Measurements from ENCODE around the gene DPH1.
"Not testable (repeated sequence)": the region's sequence is repeated elsewhere in the genome, so short reads cannot be mapped to it uniquely, and the experiment has no call there.

The DPH1 gene

DNA sequence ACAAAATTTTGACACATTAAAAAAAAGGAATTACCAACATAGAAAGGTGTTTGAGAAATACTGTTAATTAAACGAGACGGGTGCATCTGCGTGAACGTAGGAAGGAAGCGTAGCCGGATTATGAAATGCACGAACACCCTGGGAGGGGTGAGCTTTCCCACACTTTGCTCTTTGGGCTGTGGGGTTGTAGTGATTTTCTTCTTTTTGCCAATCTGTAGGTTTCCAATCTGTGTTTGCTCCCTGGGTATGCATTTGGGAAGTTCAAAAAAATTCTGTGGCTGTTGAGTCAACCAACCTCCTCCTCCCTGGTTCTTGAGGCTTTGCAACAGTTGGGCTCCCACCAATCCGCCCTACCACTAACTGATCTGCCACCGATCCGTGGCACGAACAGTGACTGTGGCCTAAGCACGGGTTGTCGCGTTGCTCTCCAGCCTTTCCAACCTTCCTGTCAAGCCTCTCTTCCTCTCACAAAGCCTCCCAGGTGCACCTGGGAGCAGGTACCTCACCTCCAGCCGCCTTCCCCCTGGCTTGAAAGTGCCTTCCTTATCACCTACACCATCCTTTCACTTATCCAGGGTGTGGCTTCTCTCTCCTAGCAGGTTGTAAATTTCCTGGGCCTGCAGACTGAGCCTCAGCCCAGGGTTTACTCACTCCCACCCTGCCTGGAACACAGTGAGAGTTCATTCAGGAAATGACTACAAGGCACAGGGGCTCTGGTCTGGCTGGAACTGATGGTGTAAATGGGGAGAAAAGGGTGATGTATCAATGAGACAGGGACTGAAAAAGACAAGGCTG lies 21.4 kb upstream of the DPH1 start:
- no peak for DNase-seq

DNA sequence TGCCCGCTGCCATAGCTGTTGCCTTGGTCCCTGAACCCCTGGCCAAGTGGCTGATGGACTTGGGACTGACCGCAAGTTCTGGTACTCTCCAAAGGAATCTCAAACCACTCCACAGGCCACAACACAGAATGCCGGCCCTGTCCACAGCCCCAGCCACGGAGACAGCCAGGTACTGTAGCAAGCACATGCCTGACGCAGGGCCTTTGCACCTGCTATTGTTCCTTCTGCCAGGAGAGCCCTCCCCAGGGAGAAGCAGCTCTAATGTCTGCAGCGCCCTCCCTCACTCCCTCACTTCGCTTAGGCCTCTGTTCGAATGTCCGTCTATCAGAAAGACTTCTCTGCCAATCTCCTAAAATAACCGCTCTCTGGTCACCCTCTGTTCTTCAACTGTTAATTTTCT lies 20.2 kb upstream of the DPH1 start:
- DNase-seq: no peak

DNA sequence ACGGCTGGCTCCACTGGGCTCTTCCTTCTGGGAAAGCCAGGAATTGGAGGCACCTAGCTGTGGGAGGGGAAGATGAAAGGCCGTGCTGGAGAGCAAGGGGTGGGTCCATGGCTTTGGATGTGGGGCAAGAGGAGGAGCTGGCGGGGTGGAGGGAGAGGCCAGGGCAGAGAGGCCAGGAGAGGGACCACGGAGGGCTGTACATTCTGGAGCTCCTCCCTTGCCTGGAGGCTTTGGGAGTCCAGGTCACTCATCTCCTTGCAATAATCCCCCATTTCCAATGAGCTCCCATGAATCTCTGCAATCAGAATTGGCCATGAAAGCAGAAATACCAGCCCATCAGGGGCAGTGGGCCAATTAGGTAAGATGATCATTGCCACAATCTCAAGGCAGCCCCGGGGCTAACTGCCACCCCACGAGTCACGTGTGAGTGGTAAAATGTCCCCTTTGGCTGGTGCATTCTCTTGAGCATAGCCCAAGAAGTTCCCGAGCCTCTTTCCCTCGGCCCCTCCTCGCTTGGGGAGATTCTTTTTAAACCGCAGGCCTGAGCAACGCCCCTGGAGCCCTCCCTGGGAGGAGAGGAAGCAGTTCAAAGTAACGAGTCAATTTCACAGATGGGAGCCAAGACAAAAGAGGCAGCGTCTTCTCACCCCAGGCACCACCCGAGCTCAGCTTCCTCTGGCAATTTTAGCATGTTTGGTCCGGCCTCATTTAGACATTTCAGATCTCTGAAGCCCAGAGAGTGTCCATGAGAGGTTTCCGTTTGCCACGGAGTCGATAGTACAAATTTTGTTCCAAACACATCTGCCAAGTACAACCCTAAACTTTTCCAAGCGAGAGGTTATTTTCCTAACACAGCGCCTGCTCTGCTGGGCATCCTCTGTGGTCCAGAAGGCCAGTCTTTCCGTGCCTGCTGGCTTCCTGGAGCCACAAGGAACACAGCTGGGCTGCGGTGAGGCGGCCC lies 18.3 kb upstream of the DPH1 start:
- no peak for DNase-seq

DNA sequence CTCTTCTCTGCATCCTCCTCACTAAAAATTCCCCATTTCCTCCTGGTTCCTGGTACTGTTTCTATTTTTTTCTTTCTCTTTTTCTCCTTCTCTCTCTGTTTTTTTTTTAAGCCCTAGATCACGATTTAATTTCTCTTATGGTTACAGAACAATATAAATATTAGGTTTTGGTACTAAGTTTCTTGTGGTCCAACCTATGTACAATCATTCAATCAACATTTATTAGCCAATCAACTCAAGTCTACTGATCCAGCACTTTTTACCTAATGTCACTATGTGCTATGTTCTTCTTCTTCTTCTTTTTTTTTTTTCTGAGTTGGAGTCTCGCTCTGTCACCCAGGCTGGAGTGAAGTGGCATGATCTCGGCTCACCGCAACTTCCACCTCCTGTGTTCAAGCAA lies 17.5 kb upstream of the DPH1 start:
- no peak for DNase-seq

DNA sequence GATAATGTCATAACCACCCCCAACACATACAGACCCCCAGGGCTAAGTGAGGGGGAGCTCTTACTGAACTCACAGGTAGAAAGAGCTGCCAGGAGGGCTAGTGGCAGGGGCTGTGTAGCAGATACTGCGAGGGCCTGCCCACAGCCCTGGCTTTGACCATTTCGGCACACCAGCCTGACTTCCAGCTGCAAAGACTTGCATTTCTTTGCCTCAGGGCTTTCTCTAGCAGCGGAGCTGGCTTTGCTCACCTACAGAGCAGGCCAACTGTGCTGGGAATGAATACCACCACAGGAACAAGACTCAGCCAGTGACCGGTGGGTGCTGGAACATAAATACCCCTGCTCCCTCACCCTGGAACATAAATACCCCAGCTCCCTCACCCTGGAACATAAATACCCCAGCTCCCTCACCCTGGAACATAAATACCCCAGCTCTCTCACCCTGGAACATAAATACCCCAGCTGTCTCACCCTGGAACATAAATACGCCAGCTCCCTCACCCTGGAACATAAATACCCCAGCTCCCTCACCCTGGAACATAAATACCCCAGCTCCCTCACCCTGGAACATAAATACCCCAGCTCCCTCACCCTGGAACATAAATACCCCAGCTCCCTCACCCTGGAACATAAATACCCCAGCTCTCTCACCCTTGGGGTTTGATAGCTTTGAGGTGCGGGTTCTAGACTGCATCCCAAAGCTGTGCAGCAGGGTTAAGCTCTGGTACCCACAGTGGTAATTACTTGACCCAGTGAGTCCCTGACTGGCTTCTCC lies 16.5 kb upstream of the DPH1 start:
- not testable (repeated sequence) for DNase-seq

DNA sequence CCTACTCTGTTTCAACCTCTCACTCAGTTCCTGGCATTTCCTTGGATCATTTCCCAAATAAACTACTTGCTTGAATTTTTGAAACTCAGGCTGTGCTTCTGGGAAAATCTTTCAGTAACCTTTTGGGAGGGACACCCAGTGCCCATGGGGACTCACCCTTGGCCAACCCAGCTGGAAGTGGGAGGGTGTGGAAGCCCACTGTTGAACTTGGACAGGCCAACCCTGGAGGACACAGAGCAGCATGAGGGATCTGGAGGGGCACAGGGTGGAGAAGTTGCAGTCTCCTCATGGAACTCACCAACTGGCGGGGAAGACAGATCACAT lies 16.0 kb upstream of the DPH1 start:
- no peak for DNase-seq

DNA sequence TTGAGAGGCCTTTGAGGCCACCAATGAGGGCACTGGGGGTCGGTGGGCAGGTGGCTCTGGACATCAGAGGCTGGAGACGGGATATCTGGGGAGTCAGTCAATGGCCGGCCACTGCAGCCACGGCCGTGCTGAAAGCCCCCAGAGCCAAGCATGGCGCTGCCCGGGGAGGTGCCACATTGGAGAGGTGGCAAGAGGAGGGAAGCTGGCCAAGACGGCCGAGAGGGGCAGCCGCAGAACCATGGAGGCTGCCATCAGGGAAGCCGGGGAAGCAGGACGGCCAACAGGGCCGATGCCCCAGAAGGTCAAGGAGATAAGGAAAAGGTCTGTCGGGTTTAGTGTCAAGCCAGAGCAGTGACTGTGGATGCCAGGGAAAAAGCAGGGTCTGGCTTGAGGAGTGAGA lies 14.6 kb upstream of the DPH1 start:
- DNase-seq: no peak

DNA sequence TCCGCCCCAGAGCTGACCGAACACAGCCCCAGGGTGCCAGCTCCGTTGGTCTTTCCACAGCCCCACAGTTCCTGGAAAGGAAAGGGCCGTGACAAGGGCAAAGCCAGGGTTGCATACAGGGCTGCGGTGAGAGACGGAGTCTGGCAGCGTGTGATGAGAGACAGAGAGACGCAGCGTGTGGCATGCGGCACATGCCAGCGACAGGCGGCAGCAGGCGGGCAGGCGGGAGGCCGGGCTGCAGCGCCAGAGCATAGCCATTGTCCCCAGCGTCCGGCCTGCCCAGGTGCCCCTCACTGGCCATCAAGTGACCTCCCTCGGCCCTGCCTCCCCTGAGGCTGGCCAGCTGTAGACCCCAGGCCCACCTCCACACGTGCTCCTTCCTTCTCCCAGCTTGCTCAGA lies 13.5 kb upstream of the DPH1 start:
- no peak for DNase-seq

DNA sequence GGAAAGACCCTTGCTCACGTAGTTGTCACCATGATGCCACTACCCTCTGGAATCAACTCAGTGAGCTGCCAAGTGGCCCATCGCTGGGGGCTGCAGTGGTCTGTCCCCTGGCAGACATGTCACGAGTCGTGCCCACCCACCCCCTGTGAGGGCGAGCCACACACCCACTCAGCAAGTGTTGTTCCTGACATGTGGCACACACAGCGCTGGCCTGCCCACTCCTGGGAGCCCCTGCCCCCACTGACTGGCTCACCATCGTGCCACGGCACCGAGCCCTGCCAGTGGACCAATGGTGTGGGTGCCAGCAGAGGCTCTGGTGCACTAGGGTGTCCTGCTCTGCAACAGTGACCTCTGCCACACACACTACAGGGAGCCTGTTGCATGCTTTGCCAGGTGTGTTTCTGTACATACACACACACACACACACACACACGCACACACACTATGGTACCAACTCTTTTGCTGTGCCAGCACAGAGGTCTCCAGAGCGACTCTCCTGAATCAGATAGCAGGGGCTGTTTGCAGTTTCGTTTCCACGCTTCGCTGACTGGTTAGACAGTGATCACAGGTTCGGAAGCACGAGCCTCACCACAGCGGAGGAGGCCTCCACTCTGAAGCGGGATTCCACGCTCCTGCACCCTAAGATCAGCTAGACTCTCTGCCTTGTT lies 12.5 kb upstream of the DPH1 start:
- no peak for DNase-seq

DNA sequence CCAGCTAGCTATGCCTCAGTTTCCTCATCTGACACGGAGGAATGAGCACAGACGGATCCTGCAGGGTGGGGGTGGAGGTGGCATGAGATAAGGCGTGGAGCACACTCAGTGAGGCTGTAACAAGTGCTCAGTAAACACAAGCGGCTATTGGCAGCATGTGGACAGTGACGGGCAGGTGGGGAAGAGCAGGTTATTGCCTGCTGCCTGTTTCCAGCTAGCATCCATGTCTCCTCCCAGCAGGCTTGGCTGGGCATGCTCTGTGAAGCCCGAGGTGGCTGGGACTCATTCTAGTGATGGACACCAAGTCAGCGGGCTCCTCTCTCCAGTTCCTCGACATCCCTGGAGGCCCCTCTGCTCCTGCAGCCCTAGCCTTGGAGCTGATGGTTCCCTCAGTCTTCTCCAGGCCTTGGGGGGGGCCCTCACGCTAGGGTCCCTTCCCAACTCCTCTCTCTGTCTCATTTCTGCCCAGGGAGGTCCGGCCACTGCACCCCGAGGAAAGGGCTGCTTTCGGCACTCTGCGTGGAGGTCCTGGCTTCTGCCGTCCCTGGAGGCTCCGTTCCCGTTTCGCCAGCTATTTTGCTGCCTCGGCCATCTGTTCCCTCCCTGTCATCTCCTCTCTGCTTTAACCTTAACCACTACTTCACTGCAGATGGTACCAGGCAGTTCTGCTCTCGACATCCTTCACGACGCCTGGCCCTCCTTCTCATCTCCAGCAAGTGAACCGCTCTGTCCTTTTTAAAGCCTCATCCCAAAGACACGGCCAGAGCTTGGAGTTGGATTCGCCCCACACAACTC lies 11.0 kb upstream of the DPH1 start:
- no peak for DNase-seq

DNA sequence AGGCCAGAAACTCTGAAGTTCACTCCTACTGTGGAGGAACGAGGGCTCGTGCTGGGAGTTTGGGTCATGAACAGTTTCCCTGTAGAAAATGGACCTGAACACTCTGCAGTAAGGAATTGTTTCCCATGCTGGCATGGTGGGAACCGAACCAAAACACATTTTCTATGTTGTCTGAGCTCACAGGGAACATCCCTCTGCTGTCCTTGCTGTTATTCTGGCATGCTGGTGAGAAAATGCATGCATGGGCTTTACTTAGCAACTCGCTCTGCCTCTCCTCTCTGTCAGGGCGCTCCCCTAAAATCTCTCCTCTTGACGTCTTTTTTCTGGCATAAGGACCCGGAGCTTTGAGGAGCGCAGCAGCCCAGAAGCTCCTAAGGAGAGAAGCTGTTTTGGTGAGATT lies 10.2 kb upstream of the DPH1 start:
- DNase-seq: no peak

DNA sequence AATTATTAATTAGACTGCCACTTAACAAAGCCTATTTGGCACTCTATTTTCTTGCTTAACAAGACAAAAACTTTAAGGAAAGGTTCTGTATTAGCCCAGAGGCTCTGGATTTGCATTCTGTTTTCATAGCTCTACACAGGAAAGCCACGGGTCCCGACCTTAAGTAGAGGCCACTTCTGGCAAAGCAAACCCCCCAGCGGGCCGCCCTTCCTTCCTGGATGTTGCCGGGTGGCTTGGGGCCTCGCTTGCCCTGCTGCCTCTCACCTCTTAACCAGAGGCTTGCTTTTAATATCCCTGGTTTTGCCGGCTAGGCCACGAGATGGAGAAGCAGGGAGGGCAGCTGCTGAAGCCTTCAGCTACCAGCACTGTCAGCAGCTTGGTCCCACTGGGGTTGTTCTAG lies 9.2 kb upstream of the DPH1 start:
- DNase-seq: no peak

DNA sequence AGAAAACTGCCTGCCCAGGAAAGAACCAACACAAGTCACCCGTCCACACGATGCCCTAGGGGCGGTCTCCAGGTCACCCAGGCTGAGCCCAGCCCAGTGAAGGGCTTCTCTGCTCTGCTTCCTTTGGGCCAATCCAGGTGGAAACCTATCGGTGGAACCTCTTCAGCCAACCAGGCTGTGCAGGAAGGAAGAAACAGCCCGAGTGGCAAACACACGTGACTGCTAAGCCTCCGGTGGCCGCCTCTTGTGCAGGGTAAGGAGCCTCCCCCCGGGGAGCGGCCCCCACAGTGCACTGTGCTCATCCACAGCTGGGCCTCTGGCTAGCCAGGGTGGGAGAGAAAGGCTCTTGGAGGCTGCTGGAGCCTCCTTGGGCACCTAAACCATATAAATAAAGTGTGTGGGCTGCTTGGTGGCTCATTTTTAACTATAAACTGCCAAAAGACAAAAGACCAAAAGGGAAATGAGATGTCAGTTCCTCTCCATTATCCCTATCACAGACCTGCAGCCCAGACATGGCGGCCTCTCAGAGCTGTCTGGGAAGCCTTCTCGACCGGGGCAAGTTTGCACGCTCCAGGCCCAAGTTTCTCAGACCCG lies 7.2 kb upstream of the DPH1 start:
- no peak for DNase-seq

DNA sequence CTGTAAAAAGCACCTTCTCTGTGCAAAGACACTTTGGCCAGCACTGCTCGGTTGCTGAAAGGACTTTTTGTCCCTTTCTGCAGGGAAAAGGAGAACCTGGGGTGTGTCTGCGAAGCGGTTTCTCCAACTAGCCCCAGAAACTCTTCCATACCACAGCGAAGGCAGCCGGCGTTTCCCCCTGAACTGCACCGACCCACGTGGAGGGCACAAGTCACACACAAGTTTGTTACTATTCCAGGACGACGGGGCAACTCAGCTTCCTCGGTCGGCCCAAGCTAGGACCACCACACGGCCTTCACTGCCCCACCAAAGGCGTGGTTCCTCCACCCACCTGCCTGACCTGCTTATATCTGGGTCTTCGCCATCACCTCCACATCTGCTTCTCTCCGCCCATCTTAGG lies 6.7 kb upstream of the DPH1 start:
- no peak for DNase-seq

DNA sequence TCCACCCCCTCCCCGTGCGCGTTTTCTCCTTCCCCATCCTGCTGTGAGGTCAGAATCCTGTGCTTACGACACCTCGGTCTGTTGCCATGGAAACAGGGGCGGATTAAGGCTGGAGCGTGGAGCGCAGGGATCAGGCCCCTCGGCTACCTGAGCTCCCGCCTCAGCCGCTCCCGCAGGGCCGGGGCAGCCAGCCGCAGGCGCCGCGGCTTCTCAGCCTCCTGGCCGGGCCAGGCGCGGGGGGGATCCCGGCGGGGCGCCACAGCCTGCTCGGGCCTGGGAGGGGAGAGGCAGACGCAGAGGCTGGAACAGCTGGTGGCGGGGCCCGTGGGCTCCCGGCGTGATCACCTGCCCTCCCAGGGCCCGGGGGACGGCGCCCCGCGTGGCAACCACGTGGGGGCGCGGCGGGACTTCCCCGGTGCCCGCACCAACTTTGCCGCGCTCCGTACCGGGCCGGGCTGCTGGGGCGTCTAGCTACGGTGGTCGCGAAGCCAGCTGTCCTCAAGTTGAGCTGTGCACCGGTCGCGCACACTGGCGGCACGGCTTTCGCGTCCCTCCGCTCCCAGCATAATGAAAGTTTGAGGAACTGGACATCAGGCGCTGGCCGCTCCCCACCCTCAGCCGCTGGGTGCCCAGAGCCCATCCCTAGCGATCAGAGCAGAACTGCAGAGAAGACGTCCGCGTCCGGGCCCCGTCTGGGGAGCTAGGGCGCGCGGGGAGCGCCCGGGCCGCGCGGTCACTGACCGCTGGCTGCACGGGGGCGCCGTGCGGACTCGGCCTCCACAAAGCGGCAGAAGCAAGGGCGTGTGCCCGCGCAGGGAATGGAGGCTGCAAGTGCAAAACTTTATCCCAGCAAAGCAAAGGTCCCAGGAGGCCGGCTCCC lies 6.0 kb upstream of the DPH1 start:
- DNase-seq: no peak

DNA sequence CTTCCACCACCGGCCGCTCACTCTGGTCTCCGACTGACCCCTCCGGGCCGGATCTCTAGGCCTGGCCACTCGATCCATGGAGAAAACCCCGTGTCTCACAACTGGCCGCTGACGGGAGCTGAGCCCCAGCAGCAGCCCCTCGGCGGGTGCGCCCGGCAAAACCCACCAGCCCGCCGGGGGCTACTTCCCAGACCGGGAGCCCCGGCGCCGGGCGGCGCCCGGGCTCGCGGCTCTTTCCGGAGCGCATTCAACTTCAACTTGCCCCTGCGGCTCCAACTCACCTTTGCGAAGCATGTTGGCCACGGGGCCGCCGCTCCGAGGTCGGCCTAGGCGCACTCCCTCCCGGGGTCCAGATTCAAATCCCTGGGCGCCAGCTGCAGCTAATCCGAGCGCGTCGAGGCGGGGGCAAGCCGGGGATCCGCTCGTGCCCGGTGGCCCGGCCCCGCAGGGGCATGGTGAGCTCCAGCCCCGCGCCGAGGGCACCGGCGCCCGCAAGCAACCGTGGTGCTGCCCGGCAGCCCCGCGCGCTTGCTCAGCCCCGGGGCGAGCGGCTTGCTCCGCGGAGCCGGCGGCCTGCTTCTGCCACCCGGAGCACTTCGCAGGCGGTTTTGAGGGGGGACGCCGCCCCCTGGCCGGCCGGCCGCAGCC lies 5.3 kb upstream of the DPH1 start:
- no peak for DNase-seq

DNA sequence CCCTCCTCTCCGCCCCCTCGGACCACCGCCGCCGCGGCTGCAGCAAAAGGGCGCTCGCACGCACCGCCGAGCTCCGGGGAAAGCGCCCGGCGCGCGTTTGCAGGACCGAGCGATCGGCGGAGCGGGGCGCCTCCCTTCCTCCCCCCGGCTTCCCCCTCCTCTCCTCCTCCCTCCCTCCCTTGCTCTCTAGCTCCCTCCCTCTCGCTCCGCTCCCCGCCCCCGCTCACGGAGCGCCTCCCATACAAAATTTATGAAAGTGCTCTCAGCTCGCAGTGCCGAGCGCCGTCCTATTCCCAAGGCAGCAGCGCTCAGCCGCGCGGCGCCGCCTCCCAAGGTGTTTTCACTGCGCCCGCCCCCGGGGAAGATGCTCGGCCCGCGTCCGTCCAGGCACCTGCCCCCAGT lies 4.7 kb upstream of the DPH1 start, which contains the start of gene RTN4RL1:
Gene RTN4RL1 (minus strand): TSS at position 115 of the 402 bp plus-strand sequence. CDS start 469 bp downstream, outside the sequence.
- DNase-seq: no peak

DNA sequence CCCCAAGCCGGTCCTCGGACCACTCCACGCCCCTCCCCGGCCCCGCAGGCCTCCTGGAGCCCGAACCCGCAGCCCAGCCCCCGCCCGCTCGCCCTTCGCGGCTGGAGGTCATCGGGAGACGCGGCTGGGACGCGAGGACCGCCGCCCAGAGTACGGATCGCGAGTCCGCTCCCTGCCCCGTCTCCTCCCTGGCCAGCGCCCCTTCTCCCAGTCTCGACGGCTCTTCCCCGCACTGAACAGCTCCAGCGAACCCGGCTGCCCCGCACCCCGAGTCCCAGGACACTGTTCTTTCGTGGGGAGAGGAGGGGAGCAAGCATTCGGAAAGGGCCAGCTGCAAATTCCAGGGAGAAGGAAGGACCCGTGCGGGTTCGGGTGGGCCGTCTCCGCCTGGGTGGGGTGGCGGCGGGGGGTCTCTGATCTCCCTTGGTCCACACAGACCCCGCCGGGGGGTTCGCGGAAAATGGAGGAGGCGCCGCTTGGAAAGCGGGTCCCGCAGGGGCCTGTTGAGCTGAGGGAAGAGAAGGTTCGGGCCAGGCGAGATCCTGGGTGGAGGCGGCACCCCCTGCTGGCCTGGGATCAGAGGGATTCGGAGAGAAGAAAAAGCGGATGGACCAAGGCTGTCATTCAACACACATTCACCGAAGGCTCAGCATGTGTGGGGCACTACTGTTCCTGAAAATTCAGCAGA lies 4.2 kb upstream of the DPH1 start:
- no peak for DNase-seq

DNA sequence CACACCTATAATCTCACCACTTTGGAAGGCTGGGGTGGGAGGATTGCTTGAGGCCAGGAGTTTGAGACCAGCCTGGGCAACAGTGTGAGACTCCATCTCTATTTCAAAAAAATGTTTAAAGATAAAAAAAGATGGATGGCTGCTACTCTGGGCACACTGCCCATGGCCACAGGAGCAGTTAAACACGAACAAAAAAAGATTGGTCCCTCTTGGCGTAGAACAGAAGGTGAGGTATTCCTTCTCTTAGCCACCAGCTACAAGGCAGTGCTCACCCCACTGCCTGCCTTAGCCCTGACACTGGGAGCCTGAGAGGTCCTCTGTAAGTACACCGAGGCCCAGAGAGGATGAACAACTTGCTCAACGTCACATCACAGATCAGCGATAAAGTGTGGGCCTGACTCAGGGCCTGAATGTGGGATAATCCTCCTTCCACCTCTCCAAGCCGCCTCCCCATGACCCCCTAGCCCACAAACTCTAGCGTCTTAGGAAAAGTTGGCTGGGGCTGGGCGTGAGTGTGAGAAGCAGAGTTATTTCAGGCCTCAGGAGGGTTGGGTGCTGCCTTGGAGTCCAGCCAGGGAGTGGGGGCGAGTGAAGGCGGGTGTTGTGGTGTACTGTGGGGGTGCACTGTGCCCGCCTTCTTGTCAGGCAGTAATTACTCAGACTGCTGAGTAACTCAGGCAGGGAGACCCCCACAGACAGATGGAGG lies 2.3 kb upstream of the DPH1 start:
- DNase-seq: no peak
